ENCODE measurements around the gene HAPLN2. TPM values are rescaled to one million over a fixed set of nuclear protein-coding genes. Genes with fewer than 3 reads are reported as not detected.

Gene HAPLN2
- polyA plus RNA-seq, 1 donor (not counting 4 experiments of a cell fraction or from before 2014, with no cell fraction given), result not detected

DNA sequence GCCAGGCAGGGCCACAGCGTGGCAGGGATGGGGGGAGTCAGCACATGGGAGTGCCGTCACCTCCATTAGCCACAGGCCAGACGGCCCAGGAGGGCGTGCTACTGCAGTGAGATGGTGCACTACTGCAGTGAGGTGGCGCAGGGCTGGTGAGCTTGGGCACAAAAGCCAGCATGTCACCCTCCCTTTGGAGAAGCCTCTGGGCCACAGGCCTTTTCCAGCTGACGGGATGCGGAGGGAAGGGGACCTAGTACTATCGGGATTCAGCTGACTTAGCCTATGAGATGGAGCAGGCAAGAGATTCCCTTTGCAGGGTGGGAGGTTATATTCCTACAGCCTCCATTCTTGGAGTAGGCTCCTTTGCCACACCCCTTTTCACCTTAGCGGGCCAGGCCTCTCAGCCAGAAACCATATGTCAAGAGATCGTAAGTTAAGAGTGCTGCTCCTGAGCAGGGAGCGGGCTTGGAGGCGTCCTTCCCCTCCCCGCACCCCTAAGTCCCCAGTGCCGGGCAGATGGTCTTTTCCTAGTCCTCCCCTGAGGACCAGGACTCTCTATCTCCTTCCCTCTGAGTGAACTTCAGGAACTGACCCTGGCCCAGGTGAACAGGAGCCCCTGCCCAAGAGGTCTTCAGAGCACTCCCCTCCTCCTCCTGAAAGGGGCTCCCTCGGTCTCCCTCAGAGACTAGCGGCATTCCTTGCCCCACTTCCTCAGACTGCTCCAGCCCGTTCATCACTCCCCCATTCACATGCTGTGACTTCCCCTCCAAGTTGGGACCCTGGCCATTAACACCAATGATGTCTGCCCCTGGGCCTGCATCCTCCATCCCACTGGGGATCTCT, 49.8 kb downstream of the HAPLN2 start:
- no peaks in the 10 kb centered on the region for H3K9me3 ChIP-seq (ENCODE audit: control insufficient read depth, low read depth, low read length)
- no peak overlapping the region for H3K9ac ChIP-seq (ENCODE audit: control insufficient read depth, extremely low read depth, insufficient read depth, low read length)
- H3K79me2 ChIP-seq (ENCODE audit: control insufficient read depth, insufficient read depth, low read length), result no peaks in the 10 kb centered on the region
- no peaks in the 10 kb centered on the region for H4K20me1 ChIP-seq (ENCODE audit: control insufficient read depth, extremely low read depth, insufficient read depth, low read length)
- no peak for FAIRE-seq
- TF ChIP-seq EZH2 (IDR thresholded peaks at IDR 0.05; ENCODE audit: low read length), result no peak
- TF ChIP-seq CTCF (optimal IDR thresholded peaks at IDR 0.05 in 1 of 3, IDR thresholded peaks at IDR 0.05 in 1 of 3, conservative IDR thresholded peaks at IDR 0.05 in 1 of 3; ENCODE audit: extremely low read depth in 1 of 3, insufficient read depth in 2 of 3, low read length in 3 of 3), result no peak
- no peak overlapping the region for H3K4me2 ChIP-seq (ENCODE audit: control insufficient read depth, extremely low read depth, insufficient read depth, low read depth, low read length)
- no peak overlapping the region for H3K4me3 ChIP-seq (ENCODE audit: control insufficient read depth in 2 of 3, extremely low read depth in 1 of 3, insufficient read depth in 2 of 3, low read depth in 1 of 3, low read length in 3 of 3)
- H2AFZ ChIP-seq (ENCODE audit: control insufficient read depth, low read length), result no peak overlapping the region
- H3K27ac ChIP-seq (ENCODE audit: control insufficient read depth, insufficient read depth, low read length), result no peak overlapping the region
- H3K9me1 ChIP-seq (ENCODE audit: control insufficient read depth, extremely low read depth, insufficient read depth, low read length), result no peaks in the 10 kb centered on the region
- no peaks in the 10 kb centered on the region for H3K4me1 ChIP-seq (ENCODE audit: control insufficient read depth, extremely low read depth, insufficient read depth, low read length)
- H3K27me3 ChIP-seq (ENCODE audit: control insufficient read depth, extremely low read depth, insufficient read depth, low read length), result peaks cover 33% of the 10 kb centered on the region
- DNase-seq (ENCODE audit: low read depth, low spot score), result no peak
- dilution Hi-C loops (cut with MboI; ENCODE audit: extremely low pct_ligation_motif_present, low sequenced_read_pairs), result no loop called here
- no peaks in the 10 kb centered on the region for H3K36me3 ChIP-seq (ENCODE audit: control insufficient read depth in 2 of 2, extremely low read depth in 1 of 2, insufficient read depth in 2 of 2, low read length in 2 of 2)

DNA sequence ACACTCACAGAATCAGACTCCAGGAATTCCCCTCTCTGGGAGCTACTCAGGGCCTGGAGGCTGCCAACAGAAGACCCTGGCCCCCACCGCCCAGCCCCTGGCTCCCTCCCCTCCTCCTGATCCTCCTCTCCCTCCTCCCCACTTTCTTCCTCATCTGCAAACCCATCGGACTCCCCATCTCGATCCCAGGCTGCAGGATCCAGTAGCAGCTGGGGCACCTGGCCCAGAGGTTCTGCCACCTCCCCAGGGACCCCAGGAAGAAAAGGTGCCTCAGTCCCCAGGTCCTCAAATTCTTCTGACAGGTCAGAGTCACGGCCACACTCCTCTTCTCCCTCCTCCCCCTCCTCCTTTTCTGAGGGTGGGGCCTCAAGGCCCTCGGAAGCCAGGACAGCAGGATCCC, 50.6 kb downstream of the HAPLN2 start:
- no peak for TF ChIP-seq EZH2 (IDR thresholded peaks at IDR 0.05; ENCODE audit: low read length)
- no peak for TF ChIP-seq CTCF (optimal IDR thresholded peaks at IDR 0.05 in 1 of 3, IDR thresholded peaks at IDR 0.05 in 1 of 3, conservative IDR thresholded peaks at IDR 0.05 in 1 of 3; ENCODE audit: extremely low read depth in 1 of 3, insufficient read depth in 2 of 3, low read length in 3 of 3)
- Histone ChIP-seq H3K4me3 (ENCODE audit: control insufficient read depth in 2 of 3, extremely low read depth in 1 of 3, insufficient read depth in 2 of 3, low read depth in 1 of 3, low read length in 3 of 3) (no peak overlapping the region), H3K27me3 (ENCODE audit: control insufficient read depth, extremely low read depth, insufficient read depth, low read length) (peaks cover 41% of the 10 kb centered on the region), H3K36me3 (ENCODE audit: control insufficient read depth in 2 of 2, extremely low read depth in 1 of 2, insufficient read depth in 2 of 2, low read length in 2 of 2) (no peaks in the 10 kb centered on the region), H3K4me1 (ENCODE audit: control insufficient read depth, extremely low read depth, insufficient read depth, low read length) (no peaks in the 10 kb centered on the region), H2AFZ (ENCODE audit: control insufficient read depth, low read length) (no peak overlapping the region), H3K9me1 (ENCODE audit: control insufficient read depth, extremely low read depth, insufficient read depth, low read length) (no peaks in the 10 kb centered on the region), H4K20me1 (ENCODE audit: control insufficient read depth, extremely low read depth, insufficient read depth, low read length) (no peaks in the 10 kb centered on the region), H3K9ac (ENCODE audit: control insufficient read depth, extremely low read depth, insufficient read depth, low read length) (no peak overlapping the region), H3K79me2 (ENCODE audit: control insufficient read depth, insufficient read depth, low read length) (no peaks in the 10 kb centered on the region), H3K27ac (ENCODE audit: control insufficient read depth, insufficient read depth, low read length) (no peak overlapping the region), H3K9me3 (ENCODE audit: control insufficient read depth, low read depth, low read length) (no peaks in the 10 kb centered on the region), H3K4me2 (ENCODE audit: control insufficient read depth, extremely low read depth, insufficient read depth, low read depth, low read length) (no peak overlapping the region)
- dilution Hi-C loops (cut with MboI; ENCODE audit: extremely low pct_ligation_motif_present, low sequenced_read_pairs), result no loop called here
- no peak for FAIRE-seq
- DNase-seq (ENCODE audit: low read depth, low spot score), result no peak

Data from keratinocyte (primary cell).